Measurements from ENCODE around the gene ATAD3C. TPM values are rescaled to one million over a fixed set of nuclear protein-coding genes. Genes with fewer than 3 reads are reported as not detected.
A peak's percentile ranks its signal among the peaks of the same experiment; 100 is the strongest.

Gene ATAD3C
- polyA plus RNA-seq, 1 of the 3 experiments (the other 2 are of a cell fraction) = 0.38 TPM

GRCh38 chr1:1420654-1421141 is 28.8 kb upstream of the ATAD3C start:
- H3K4me3 ChIP-seq (ENCODE audit: low read depth in 2 of 2, low read length in 1 of 2) = no peak overlapping the region
- peak; percentile 47 for DNase-seq
- H4K20me1 ChIP-seq (ENCODE audit: insufficient read depth) = no peaks in the 10 kb centered on the region
- H3F3A ChIP-seq (replicated peaks; ENCODE audit: insufficient read depth) = no peaks in the 10 kb centered on the region
- no peak overlapping the region for H3K9ac ChIP-seq
- H3K4me1 ChIP-seq (ENCODE audit: control insufficient read depth in 1 of 2, insufficient read depth in 2 of 2, low read depth in 1 of 2, low read length in 1 of 2) = no peaks in the 10 kb centered on the region; a peak in 2 of 4 replicates
- 87% methylated on average over 3 of the region's 12 CpGs for WGBS (ENCODE audit: low lambda C conversion rate)
- no peak for TF ChIP-seq YY1 (IDR thresholded peaks at IDR 0.05; ENCODE audit: low read depth)
- TF ChIP-seq MXI1 (IDR thresholded peaks at IDR 0.05; ENCODE audit: low read depth, low read length) = no peak
- TF ChIP-seq TCF12 (IDR thresholded peaks at IDR 0.05) = no peak
- TF ChIP-seq GABPA (IDR thresholded peaks at IDR 0.05; ENCODE audit: low read depth) = no peak
- no peak for TF ChIP-seq TEAD4 (IDR thresholded peaks at IDR 0.05; ENCODE audit: borderline replicate concordance, insufficient read depth)
- no peak for TF ChIP-seq RFX5 (IDR thresholded peaks at IDR 0.05; ENCODE audit: low read length)
- no peak for TF ChIP-seq EZH2phosphoT487 (IDR thresholded peaks at IDR 0.05; ENCODE audit: borderline replicate concordance, low read depth)
- TF ChIP-seq, protein P1, sequence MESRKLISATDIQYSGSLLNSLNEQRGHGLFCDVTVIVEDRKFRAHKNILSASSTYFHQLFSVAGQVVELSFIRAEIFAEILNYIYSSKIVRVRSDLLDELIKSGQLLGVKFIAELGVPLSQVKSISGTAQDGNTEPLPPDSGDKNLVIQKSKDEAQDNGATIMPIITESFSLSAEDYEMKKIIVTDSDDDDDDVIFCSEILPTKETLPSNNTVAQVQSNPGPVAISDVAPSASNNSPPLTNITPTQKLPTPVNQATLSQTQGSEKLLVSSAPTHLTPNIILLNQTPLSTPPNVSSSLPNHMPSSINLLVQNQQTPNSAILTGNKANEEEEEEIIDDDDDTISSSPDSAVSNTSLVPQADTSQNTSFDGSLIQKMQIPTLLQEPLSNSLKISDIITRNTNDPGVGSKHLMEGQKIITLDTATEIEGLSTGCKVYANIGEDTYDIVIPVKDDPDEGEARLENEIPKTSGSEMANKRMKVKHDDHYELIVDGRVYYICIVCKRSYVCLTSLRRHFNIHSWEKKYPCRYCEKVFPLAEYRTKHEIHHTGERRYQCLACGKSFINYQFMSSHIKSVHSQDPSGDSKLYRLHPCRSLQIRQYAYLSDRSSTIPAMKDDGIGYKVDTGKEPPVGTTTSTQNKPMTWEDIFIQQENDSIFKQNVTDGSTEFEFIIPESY (IDR thresholded peaks at IDR 0.05; ENCODE audit: borderline replicate concordance, low read depth) = no peak
- no peak for TF ChIP-seq CTCF (IDR thresholded peaks at IDR 0.05)
- TF ChIP-seq IRF3 (IDR thresholded peaks at IDR 0.05; ENCODE audit: low read depth, low read length) = no peak
- no peak for TF ChIP-seq SMC3 (IDR thresholded peaks at IDR 0.05; ENCODE audit: low read depth, low read length)
- H3K4me2 ChIP-seq = no peak overlapping the region
- no peaks in the 10 kb centered on the region for H3K79me2 ChIP-seq (ENCODE audit: insufficient read depth)
- H3K27me3 ChIP-seq (ENCODE audit: insufficient read depth) = no peaks in the 10 kb centered on the region
- H3K9me3 ChIP-seq = no peaks in the 10 kb centered on the region
- ChIA-PET CTCF (interaction anchor here (1.1 to 2.8 kb wide), 2 partner anchors 13 to 49 kb away, joined by 3 to 14 read pairs; partner anchors contain the start of gene MRPL20), POLR2A (interaction anchor here (0.7 to 1.3 kb wide), 3 partner anchors 13 to 20 kb away, joined by 3 to 4 read pairs (median 3); no protein-coding TSS in a partner anchor)
- H3K36me3 ChIP-seq (replicated peaks in 1 of 2; ENCODE audit: control insufficient read depth in 1 of 2, insufficient read depth in 2 of 2, low read length in 1 of 2) = no peaks in the 10 kb centered on the region
- H2AFZ ChIP-seq (ENCODE audit: low read depth) = no peak overlapping the region
- H3K9me2 ChIP-seq = no peaks in the 10 kb centered on the region
- no peak overlapping the region for H3K27ac ChIP-seq (ENCODE audit: low read depth in 2 of 2, low read length in 1 of 2)

Measured in SK-N-SH (cell line).